ENCODE results near the gene KCNC3.

The KCNC3 gene

GRCh38 chr19:50329146-50329925, at the start of gene KCNC3:
Gene KCNC3 (minus strand): TSS chr19:50329377. CDS start chr19:50329082, 295 bp downstream.
- peak; percentile 32 to 91 for DNase-seq (ENCODE audit: low read depth in 2 of 2)

GRCh38 chr19:50378863-50379236, 49.7 kb upstream of the KCNC3 start:
- DNase-seq (ENCODE audit: low read depth in 2 of 2) = no peak

GRCh38 chr19:50378169-50378862, 49.1 kb upstream of the KCNC3 start:
- no peak for DNase-seq (ENCODE audit: low read depth in 2 of 2)

GRCh38 chr19:50377517-50377916, 48.3 kb upstream of the KCNC3 start:
- no peak for DNase-seq (ENCODE audit: low read depth in 2 of 2)

GRCh38 chr19:50377051-50377461, 47.9 kb upstream of the KCNC3 start:
- DNase-seq (ENCODE audit: low read depth in 2 of 2) = peak in 1 of 2 donors; percentile 26

GRCh38 chr19:50376166-50377050, 47.2 kb upstream of the KCNC3 start, which contains the start of gene NR1H2:
Gene NR1H2 (plus strand): TSS chr19:50376457. CDS start chr19:50377606, 1,149 bp downstream.
- DNase-seq (ENCODE audit: low read depth in 2 of 2) = peak; percentile 88 to 90

GRCh38 chr19:50371914-50372475, 42.8 kb upstream of the KCNC3 start:
- no peak for DNase-seq (ENCODE audit: low read depth in 2 of 2)

- DNase-seq (ENCODE audit: low read depth in 2 of 2) = peak; percentile 50 to 59
These were observed 39.7 kb upstream of the KCNC3 start for GRCh38 chr19:50368649-50369570.

- DNase-seq (ENCODE audit: low read depth in 2 of 2) = no peak
These were observed 36.5 kb upstream of the KCNC3 start, which contains the start of gene NAPSA for GRCh38 chr19:50365434-50366306. Gene NAPSA (minus strand): TSS chr19:50365639. CDS start chr19:50365621, 18 bp downstream.

- no peak for DNase-seq (ENCODE audit: low read depth in 2 of 2)
These were observed 33.7 kb upstream of the KCNC3 start for GRCh38 chr19:50362656-50363424.

- DNase-seq (ENCODE audit: low read depth in 2 of 2) = no peak
These were observed 32.8 kb upstream of the KCNC3 start for GRCh38 chr19:50362030-50362412.

GRCh38 chr19:50361290-50362029, 32.3 kb upstream of the KCNC3 start:
- DNase-seq (ENCODE audit: low read depth in 2 of 2) = no peak

GRCh38 chr19:50359328-50359818, 30.2 kb upstream of the KCNC3 start:
- DNase-seq (ENCODE audit: low read depth in 2 of 2) = no peak

GRCh38 chr19:50358483-50359327, 29.5 kb upstream of the KCNC3 start:
- peak; percentile 50 to 69 for DNase-seq (ENCODE audit: low read depth in 2 of 2)

GRCh38 chr19:50357178-50358100, 28.3 kb upstream of the KCNC3 start:
- DNase-seq (ENCODE audit: low read depth in 2 of 2) = peak; percentile 71 to 83

GRCh38 chr19:50356691-50357177, 27.6 kb upstream of the KCNC3 start:
- DNase-seq (ENCODE audit: low read depth in 2 of 2) = no peak

Measured in stimulated activated CD8-positive, alpha-beta memory T cell treated with anti-CD3 and anti-CD28 coated beads, Interleukin-2, amount 100 ng/mL, for 1 hour (primary cell).